ENCODE data around the gene CBFA2T2. TPM values are rescaled to one million over a fixed set of nuclear protein-coding genes. Genes with fewer than 3 reads are reported as not detected.
"Not testable (repeated sequence)": the region's sequence is repeated elsewhere in the genome, so short reads cannot be mapped to it uniquely, and the experiment has no call there.

The CBFA2T2 gene
- polyA plus RNA-seq, 4 donors, result 21.5 to 31.5 (median 26.1) TPM

DNA sequence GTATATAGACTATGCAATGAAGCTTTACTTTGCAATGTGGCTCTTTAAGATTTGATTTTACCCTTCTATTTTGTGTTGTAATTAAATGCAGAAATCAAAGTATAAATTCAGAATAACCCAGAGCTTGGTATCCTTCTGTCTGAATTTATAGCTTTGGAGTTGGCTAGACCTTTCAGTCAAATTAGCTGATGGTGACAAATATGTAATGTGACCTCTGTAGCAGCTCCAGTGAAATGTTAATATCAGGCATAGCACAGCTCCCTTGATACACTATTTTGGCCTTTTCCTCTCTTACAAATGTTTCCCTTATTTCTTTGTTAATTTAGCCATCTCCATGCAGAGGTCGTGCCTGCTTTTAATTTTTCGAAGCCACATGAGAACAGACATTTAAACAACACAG, 11.1 kb downstream of the CBFA2T2 start:
- DNase-seq (ENCODE audit: low read depth in 4 of 4, low spot score in 3 of 4), result no peak

GRCh38 chr20:33503564-33503963, 13.7 kb downstream of the CBFA2T2 start:
- no peak for DNase-seq (ENCODE audit: low read depth in 4 of 4, low spot score in 3 of 4)

DNA sequence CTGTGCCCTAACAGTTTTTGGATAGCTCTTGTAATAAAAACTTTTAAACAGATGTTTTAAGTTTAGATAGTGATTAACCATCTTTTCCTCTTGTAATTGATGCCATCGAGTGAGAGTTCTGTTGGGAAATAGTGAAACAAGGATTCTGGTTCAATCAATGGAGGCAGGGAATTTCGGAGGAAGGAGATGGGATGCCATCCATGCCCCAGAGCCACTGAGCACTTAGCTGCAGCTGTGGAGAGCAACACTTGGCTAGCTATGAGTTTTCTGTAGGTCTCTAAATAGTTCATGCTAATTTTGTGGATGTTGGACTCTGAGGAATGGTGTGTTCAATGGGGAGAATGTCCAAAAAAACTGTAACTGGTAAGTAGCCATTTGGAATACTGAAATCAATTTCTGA, 16.7 kb downstream of the CBFA2T2 start:
- DNase-seq (ENCODE audit: low read depth in 4 of 4, low spot score in 3 of 4), result no peak

DNA sequence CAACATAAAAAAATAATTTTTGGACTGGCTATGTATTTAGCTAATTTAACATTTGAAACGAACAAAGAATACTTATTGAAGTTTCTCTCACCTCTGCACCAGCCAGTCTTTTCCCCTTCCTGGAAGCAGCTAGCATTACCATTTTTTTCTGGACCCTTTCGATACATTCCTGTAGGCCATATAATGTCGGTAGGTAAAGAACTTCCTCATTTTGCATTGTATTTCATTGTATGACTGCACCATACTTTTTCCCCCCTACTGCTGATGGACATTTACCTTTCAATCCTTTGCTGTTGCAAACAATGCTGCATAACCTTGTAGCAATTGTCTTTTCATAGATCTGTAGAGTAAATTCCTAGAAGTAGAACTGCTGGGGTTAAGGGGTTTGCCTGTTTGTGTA, 17.6 kb downstream of the CBFA2T2 start:
- DNase-seq (ENCODE audit: low read depth in 4 of 4, low spot score in 3 of 4), result no peak

DNA sequence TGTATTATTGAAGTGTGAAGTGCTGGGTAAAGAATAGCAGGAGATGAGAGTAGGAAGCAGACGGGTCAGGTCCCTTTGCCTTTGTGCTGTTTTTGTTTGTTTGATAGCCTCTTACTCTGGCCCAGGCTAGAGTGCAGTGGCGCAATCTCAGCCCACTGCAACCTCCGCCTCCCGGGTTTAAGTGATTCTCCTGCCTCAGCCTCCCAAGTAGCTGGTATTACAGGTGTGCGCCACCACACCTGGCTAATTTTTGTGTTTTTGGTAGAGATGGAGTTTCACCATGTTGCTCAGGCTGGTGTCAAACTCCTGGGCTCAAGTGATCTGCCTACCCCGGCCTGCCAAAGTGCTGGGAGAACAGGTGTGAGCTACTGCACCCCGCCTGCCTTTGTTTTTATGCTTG, 18.1 kb downstream of the CBFA2T2 start:
- not testable (repeated sequence) for DNase-seq (ENCODE audit: low read depth in 4 of 4, low spot score in 3 of 4)

GRCh38 chr20:33509057-33509456, 19.2 kb downstream of the CBFA2T2 start:
- DNase-seq (ENCODE audit: low read depth in 4 of 4, low spot score in 3 of 4), result not testable (repeated sequence)

- DNase-seq (ENCODE audit: low read depth in 4 of 4, low spot score in 3 of 4), result not testable (repeated sequence)
Observed at GRCh38 chr20:33511876-33512275, 22.0 kb downstream of the CBFA2T2 start.

DNA sequence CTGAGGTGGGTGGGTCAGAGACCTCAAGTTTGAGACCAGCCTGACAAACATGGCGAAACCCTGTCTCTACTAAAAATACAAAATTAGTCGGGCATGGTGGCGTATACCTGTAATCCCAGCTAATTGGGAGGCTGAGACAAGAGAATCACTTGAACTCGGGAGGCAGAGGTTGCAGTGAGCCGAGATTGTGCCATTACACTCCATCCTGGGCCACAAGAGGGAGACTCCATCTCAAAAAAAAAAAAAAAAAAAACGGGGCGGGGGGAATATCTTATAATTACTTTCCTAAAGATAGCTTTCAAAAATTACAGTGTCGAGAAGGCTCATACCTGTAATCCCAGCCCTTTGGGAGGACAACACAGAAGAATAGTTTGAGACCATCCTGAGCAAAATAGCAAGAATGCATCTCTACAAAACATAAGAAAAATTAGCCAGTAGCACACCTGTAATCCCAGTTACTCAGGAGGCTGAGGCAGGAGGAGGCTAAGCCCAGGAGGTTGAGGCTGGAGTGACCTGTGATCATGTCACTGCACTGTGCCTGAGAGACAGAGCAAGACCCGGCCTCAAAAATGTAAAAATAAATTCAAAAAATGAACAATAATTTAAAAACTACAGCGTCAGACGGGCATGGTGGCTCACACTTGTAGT, 25.8 kb downstream of the CBFA2T2 start:
- no peak for DNase-seq (ENCODE audit: low read depth in 4 of 4, low spot score in 3 of 4)

DNA sequence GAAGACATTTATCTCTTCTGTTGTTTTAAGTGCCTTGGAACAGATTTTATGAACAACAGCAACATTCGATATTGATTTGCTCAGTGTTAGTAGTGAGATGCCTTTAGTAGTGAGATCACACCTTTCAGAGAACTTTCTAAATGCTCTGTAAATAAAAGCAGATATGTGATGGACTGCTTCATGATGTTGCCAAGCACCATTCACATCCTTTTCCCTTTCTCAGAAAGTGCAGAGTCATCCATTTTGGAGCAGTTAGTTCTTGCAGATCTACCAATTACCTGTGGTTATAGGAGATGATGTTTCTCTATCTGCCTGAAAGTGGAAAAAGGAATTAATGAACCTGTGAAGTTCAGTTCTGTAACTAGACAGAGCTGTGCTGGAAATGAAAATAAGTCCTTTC, 27.0 kb downstream of the CBFA2T2 start:
- no peak for DNase-seq (ENCODE audit: low read depth in 4 of 4, low spot score in 3 of 4)

DNA sequence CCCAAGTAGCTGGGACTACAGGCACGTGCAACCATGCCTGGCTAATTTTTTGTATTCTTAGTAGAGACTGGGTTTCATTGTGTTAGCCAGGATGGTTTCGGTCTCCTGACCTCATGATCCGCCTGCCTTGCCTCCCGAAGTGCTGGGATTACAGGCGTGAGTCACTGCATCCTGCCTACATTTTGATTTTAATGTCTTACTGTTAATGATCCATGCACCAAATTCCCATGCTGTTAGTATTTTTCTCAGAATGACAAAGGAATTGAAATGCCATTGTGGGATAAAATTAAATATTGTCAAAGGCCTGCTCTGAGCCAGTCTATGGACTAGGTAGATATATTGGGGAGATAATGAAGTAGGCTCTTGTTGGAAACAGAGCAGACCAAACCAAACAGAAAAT, 28.2 kb downstream of the CBFA2T2 start:
- DNase-seq (ENCODE audit: low read depth in 4 of 4, low spot score in 3 of 4), result no peak

DNA sequence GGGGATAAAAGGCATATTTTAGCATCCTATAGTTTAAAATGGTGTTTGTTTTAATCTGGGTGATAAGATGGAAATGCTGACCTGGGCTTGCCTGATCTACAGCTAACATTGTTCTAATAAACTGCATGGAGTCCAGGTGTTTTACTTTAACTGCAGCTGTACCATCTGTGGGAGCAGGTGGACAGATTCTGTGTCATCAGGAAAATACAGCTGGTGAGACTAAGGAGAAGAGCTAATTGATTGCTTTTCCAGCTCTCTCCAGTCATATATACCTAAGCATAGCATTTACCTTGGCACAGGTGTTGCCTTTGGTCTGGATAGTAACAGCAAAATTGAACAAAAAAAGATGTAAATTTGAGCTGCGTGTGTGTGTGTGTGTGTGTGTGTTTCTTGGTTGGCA, 31.6 kb downstream of the CBFA2T2 start:
- no peak for DNase-seq (ENCODE audit: low read depth in 4 of 4, low spot score in 3 of 4)

DNA sequence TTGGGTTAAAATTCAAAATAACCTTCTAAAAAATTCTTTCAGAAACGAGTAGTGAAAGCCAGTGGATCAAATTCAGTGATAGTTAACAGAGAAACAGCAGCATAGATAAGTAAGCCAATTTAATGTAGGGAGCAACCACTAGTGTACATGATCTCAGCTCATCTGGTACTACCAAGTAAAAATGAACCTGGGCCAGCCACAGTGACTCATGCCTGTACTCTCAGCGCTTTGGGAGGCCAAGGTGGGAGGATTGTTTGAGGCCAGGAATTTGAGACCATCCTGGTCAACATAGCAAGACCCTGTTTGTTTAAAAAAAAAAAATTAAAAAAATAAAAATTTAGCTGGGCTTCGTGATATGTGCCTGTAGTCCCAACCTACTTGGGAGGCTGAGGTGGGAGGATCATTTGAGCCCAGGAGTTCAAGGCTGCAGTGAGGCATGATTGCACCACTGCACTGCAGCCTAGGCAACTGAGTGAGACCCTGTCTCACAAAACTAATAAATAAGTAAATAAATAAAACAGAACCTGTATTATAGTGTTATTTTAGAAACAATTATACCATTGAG, 32.4 kb downstream of the CBFA2T2 start:
- no peak for DNase-seq (ENCODE audit: low read depth in 4 of 4, low spot score in 3 of 4)

GRCh38 chr20:33524261-33524660, 34.4 kb downstream of the CBFA2T2 start:
- no peak for DNase-seq (ENCODE audit: low read depth in 4 of 4, low spot score in 3 of 4)

DNA sequence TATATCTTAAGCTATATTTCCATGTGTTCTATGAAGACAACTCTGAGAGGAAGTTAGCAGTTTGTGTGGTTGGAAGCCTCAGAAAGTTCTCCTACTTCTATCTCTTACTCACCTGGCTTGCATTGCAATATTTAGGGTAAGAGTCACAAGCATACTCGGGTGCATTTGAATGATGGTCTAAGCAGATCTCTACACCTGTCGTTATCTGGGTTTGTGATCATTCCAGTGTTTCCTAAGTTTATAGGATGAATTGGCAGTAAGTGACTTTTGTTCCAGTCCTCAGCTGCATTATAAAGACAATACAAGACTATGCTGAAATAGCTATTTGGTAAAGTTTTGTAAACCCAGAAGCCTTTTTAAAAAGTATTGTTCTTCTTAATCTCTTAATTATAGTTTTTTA, 36.9 kb downstream of the CBFA2T2 start:
- DNase-seq (ENCODE audit: low read depth in 4 of 4, low spot score in 3 of 4), result no peak

DNA sequence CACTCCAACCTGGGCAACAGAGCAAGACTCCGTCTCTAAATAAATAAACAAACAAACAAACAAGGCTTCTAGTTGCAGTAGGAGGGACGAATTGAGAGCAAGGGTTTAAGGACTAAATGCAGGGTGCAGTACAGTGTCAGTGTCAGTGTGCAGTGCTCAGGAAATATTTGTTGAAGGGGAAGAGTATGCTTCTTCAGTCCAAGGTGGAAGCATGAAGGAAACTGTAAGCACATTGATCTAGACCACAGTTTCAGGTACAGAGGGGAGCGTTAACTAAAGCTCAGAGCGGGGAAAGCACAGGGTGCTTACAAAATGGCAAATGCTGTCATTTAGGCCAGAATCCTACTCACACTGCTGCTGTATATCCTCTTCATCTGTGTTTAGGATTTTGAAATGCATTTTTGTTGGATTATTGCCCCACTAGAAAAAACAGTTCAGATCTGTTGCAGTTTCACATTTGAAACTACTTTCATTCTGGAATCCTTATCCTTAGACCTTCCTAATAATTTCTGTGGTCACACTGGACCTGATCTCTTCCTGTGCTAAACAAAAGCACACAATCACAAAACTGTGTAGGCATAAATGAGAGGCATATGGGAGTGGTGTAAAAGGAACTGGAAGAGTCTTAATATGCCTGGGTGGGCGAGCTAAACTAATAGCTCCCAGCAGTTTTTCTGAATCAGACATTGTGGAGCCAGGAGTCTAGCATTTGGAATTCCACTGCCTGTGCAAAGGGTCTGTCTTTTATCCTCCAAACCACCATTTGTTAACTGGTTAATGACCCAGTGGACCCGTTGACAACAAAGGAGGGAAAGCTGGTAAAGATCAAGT, 41.4 kb downstream of the CBFA2T2 start:
- peak in 2 of 4 donors; percentile 59 to 78 for DNase-seq (ENCODE audit: low read depth in 4 of 4, low spot score in 3 of 4)

DNA sequence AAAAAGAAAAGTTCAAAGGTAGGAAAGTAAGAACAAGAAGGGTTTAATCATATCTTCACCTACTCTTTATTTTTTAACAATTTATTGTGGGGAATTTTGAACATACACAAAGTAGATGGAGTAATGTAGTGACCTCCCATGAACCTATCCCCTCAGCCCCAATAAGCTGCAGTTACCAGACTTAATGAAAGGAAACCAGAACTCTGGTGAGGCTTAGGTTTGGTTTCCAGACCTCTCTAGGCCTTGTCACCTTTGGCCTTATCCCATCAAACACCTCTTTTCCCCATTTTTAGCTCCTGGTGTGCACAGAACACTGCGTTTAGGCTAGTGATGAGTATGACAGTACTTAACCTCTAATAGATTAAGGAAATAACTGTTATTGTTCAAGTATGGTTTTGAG, 42.0 kb downstream of the CBFA2T2 start:
- DNase-seq (ENCODE audit: low read depth in 4 of 4, low spot score in 3 of 4), result no peak

DNA sequence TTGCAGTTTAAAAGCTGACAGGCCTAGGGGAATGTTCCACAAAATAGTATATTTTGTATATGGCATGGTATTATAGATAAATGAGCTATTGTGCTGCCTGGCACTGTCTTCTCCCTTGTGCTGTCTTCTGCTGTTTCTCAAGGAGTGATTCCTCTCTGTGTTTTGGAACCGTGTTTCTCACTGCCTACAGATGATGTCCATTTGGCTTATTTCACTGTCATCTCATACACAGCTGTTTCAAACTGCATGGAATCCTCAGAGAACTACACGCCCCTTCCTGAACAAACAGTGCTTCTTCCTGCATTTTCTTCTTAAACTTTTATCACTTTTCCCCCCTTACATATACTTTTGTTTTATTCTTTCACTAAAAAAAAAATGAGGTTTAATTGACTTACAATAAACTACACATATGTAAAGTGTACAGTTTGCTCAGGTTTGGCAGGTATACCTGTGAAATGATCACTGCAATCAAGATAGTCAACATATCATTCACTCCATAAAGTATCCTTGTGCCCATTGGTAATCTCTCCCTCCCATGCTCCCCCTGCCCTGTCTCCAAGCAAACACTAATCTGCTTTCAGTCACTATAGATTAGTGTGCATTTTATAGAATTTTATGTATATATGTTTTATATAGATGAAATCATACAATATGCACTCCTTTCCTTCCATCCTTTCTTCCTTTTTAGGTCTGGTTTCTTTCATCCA, 43.0 kb downstream of the CBFA2T2 start:
- DNase-seq (ENCODE audit: low read depth in 4 of 4, low spot score in 3 of 4), result no peak

DNA sequence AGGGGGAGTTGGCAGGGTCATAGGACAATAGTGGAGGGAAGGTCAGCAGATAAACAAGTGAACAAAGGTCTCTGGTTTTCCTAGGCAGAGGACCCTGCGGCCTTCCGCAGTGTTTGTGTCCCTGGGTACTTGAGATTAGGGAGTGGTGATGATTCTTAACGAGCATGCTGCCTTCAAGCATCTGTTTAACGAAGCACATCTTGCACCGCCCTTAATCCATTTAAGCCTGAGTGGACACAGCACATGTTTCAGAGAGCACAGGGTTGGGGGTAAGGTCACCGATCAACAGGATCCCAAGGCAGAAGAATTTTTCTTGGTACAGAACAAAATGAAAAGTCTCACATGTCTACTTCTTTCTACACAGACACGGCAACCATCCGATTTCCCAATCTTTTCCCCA, 45.8 kb downstream of the CBFA2T2 start:
- not testable (repeated sequence) for DNase-seq (ENCODE audit: low read depth in 4 of 4, low spot score in 3 of 4)

DNA sequence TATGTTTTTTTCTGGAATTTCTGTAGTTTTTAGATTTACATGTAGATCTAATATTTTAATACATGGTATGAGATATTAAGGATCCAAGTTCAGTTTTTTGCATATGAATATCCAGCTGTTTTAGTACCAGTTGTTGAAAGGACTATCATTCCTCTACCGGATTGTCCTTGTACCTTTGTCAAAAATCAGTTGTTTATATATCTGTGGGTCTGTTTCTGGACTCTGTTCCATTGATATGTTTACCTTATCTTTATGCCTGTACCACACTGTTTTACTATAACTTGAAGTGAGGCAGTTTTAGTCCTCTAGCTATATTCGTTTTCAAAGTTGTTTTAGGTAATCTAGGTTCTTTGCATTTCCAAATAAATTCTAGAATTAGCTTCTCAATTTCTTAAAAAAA, 47.7 kb downstream of the CBFA2T2 start:
- no peak for DNase-seq (ENCODE audit: low read depth in 4 of 4, low spot score in 3 of 4)

GRCh38 chr20:33539129-33539528, 49.2 kb downstream of the CBFA2T2 start:
- DNase-seq (ENCODE audit: low read depth in 4 of 4, low spot score in 3 of 4), result no peak

DNA sequence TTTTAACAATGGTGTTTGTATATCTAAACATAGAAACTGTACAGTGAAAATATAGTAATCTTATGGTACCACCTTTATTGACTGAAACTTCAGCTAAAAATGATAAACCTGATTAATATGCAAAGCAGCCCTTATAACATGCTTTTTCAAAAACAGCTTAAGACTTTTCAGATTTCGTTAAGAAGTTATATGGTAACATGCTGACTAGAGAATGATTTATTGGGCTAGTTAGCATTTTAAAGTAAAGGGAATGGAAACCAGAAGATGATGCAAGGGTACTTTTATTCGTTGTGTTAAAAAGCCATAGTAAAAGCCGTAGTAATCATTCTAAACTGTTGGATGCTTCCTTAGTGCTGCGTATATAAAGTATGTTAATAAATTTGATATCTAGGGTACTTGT, 50.5 kb downstream of the CBFA2T2 start:
- DNase-seq (ENCODE audit: low read depth in 4 of 4, low spot score in 3 of 4), result no peak
